ENCODE results near the gene SEMA3F.

Gene SEMA3F

DNA sequence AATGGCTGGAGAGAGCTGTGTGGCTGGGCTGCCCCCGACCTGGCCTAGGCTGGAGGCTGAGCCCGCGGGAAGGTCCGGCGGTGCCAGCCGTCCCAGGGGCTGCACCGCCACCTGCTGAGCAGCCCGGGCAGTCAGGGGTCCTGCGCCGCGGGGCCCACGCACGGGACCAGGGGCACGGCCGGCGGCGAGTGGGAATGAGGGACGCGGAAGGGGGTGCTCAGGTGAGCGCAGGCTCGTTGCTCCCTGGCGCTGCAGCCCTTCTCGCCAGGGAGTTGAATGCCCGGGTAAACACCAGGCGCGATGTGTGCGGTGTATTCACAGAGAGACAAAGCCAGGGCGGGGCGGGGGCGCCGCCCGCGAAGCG lies 666 bp upstream of the SEMA3F start:
- no peak overlapping the region for H3K4me3 ChIP-seq (replicated peaks; ENCODE audit: low read depth, low read length)
- no peak for TF ChIP-seq CTCF (IDR thresholded peaks at IDR 0.05; ENCODE audit: low read length, missing control alignments)
- no peak for DNase-seq (ENCODE audit: low read depth)

- DNase-seq (ENCODE audit: low read depth) = no peak
- peak overlapping the region; percentile 64 for H3K4me3 ChIP-seq (replicated peaks; ENCODE audit: low read depth, low read length)
- TF ChIP-seq CTCF (IDR thresholded peaks at IDR 0.05; ENCODE audit: low read length, missing control alignments) = no peak
Observed at GRCh38 chr3:50155491-50155878, 361 bp downstream of the SEMA3F start.

GRCh38 chr3:50155891-50156290 lies 767 bp downstream of the SEMA3F start:
- no peak for DNase-seq (ENCODE audit: low read depth)
- TF ChIP-seq CTCF (IDR thresholded peaks at IDR 0.05; ENCODE audit: low read length, missing control alignments) = no peak
- peak overlapping the region; percentile 64 for H3K4me3 ChIP-seq (replicated peaks; ENCODE audit: low read depth, low read length)

GRCh38 chr3:50156549-50157493 lies 1.7 kb downstream of the SEMA3F start:
- no peak for TF ChIP-seq CTCF (IDR thresholded peaks at IDR 0.05; ENCODE audit: low read length, missing control alignments)
- H3K4me3 ChIP-seq (replicated peaks; ENCODE audit: low read depth, low read length) = peak overlapping the region; percentile 64
- DNase-seq (ENCODE audit: low read depth) = peak; percentile 47

DNA sequence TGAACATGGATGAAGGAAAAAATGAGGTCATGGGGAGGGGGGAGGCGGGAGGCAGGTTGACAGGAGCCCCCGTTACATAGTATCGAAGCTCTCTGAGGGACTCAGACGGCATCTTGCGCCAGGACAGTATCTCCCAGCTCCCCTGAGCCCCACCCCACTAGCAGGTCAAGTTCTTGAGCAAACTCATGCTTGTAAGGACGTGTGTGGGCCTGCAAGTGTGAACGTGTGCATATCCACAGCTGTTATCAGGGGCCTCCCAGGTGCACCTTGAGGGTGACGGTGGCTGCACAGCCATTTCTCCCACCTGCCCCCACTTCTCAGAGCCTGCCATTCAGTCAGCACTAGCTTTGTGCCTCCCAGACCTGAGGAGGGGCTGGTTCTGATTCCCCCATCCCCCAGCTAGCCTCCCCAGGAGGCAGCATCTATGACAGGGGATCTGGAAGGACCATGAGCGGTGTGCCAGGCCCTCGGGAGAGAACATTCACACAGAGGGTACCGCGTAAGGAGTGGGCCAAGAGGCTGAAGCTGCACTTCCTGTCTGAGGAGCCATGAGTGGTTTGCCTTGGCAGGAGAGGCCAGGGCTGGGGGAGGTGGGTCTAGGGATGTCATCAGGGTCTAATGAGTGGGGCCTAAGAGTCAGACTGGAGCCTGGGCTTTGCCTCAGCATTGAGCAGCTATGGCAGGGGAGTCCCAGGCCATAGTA lies 2.9 kb downstream of the SEMA3F start:
- no peak overlapping the region for H3K4me3 ChIP-seq (replicated peaks; ENCODE audit: low read depth, low read length)
- no peak for TF ChIP-seq CTCF (IDR thresholded peaks at IDR 0.05; ENCODE audit: low read length, missing control alignments)
- DNase-seq (ENCODE audit: low read depth) = peak; percentile 31

DNA sequence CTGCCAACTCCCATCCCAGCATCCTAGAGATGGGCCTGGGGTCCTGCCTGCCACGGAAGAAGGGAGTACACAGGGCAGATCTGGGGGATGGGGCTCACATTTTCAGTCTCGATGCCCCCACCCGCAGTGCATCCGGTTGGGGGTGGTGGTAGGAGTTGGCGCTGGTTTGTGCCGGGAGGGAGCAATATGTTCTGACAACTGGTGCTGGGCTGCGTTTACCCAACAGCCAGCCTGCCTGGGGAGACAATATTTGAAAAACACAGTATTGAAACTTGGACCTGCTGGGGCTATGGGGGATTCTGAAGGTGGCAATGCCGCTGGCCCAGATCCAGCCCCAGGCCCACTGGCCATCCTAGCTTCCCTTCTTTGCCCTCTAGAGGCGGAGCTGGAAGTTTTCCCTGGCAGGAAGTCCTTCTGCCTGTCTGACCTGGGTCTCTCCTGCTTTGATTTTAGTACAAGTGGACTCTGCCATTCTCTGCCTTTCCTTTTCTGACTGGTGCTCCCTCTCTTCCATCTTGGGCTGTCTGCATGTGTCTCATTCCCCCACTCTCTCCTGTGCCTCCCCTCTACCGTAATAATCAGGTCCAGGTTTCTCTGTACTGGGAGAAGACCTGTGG lies 3.5 kb downstream of the SEMA3F start:
- no peak for DNase-seq (ENCODE audit: low read depth)
- no peak overlapping the region for H3K4me3 ChIP-seq (replicated peaks; ENCODE audit: low read depth, low read length)
- TF ChIP-seq CTCF (IDR thresholded peaks at IDR 0.05; ENCODE audit: low read length, missing control alignments) = no peak

All from fibroblast of pulmonary artery (primary cell).